HG02840 (cell line): Measurements from ENCODE around the gene BST1.
"Not testable (repeated sequence)": the region's sequence is repeated elsewhere in the genome, so short reads cannot be mapped to it uniquely, and the experiment has no call there.

ENCODE experiments used
- ATAC-seq: cut with Tn5 transposase; IDR thresholded peaks from one replicate; pipeline ENCODE4 v1.9.1; 2021; ENCODE audit warnings: mild to moderate bottlenecking, moderate library complexity, moderate number of reproducible peaks; ENCODE audit not compliant: unreplicated experiment, low FRiP score

The BST1 gene

GRCh38 chr4:15706646-15707362 is 3.9 kb downstream of the BST1 start:
- no peak for ATAC-seq

GRCh38 chr4:15707363-15707715 is 4.5 kb downstream of the BST1 start:
- no peak for ATAC-seq

GRCh38 chr4:15711762-15712161 is 8.9 kb downstream of the BST1 start:
- no peak for ATAC-seq

- no peak for ATAC-seq
Measured at GRCh38 chr4:15712214-15712613, 9.3 kb downstream of the BST1 start.

GRCh38 chr4:15714141-15714540 is 11.3 kb downstream of the BST1 start:
- no peak for ATAC-seq

GRCh38 chr4:15714646-15715435 is 12.0 kb downstream of the BST1 start:
- no peak for ATAC-seq

- ATAC-seq: no peak
Measured at GRCh38 chr4:15716115-15716514, 13.2 kb downstream of the BST1 start.

- ATAC-seq: no peak
Measured at GRCh38 chr4:15717086-15717485, 14.2 kb downstream of the BST1 start.

- no peak for ATAC-seq
Measured at GRCh38 chr4:15717657-15718416, 15.0 kb downstream of the BST1 start.

- no peak for ATAC-seq
Measured at GRCh38 chr4:15718465-15718864, 15.6 kb downstream of the BST1 start.

- no peak for ATAC-seq
Measured at GRCh38 chr4:15718959-15719358, 16.1 kb downstream of the BST1 start.

GRCh38 chr4:15719506-15719905 is 16.6 kb downstream of the BST1 start:
- no peak for ATAC-seq

GRCh38 chr4:15720851-15721250 is 18.0 kb downstream of the BST1 start:
- ATAC-seq: no peak

GRCh38 chr4:15725608-15726007 is 22.7 kb downstream of the BST1 start:
- ATAC-seq: no peak

- no peak for ATAC-seq
Measured at GRCh38 chr4:15729910-15730533, 27.2 kb downstream of the BST1 start.

- not testable (repeated sequence) for ATAC-seq
Measured at GRCh38 chr4:15733061-15733460, 30.2 kb downstream of the BST1 start.

- no peak for ATAC-seq
Measured at GRCh38 chr4:15735536-15735935, 32.7 kb downstream of the BST1 start.

GRCh38 chr4:15736514-15737050 is 33.7 kb downstream of the BST1 start:
- no peak for ATAC-seq

- ATAC-seq: no peak
Measured at GRCh38 chr4:15737255-15737654, 34.4 kb downstream of the BST1 start.

GRCh38 chr4:15738877-15739276 is 36.0 kb downstream of the BST1 start:
- no peak for ATAC-seq
